ENCODE measurements around the gene HLA-DOA. TPM values are rescaled to one million over a fixed set of nuclear protein-coding genes. Genes with fewer than 3 reads are reported as not detected.

The HLA-DOA gene
- polyA plus RNA-seq, 4 donors = 4.5 to 5.7 (median 5.0) TPM

DNA sequence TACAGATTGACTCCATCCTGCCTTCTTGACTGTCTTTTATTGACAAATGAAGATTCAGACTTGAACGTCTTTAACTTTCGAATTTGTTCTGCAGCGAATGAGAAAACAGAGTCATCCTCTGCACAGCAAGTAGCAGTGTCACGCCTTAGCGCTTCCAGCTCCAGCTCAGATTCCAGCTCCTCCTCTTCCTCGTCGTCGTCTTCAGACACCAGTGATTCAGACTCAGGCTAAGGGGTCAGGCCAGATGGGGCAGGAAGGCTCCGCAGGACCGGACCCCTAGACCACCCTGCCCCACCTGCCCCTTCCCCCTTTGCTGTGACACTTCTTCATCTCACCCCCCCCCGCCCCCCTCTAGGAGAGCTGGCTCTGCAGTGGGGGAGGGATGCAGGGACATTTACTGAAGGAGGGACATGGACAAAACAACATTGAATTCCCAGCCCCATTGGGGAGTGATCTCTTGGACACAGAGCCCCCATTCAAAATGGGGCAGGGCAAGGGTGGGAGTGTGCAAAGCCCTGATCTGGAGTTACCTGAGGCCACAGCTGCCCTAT, 28.8 kb downstream of the HLA-DOA start:
- DNase-seq (ENCODE audit: low read depth in 4 of 4, low spot score in 3 of 4) = no peak

DNA sequence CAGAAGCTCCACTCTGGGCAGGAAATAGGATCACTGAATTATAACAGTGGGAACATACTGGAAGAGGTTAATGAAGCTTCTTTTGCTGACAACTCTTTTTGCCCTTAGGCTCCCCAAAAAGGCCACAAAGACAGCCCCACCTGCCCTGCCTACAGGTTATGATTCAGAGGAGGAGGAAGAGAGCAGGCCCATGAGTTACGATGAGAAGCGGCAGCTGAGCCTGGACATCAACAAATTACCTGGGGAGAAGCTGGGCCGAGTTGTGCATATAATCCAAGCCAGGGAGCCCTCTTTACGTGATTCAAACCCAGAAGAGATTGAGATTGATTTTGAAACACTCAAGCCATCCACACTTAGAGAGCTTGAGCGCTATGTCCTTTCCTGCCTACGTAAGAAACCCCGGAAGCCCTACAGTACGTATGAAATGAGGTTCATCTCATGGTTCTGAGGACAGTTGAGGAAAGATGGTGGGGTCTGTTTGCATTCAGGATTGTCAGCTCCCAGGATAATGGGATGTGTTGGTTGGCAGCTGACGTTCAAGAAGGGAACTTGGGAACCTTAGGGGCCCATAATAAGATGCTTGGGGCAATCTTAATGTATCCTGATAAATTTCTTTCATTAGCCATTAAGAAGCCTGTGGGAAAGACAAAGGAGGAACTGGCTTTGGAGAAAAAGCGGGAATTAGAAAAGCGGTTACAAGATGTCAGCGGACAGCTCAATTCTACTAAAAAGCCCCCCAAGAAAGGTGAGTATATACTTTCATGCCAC, 29.5 kb downstream of the HLA-DOA start:
- no peak for DNase-seq (ENCODE audit: low read depth in 4 of 4, low spot score in 3 of 4)

GRCh38 chr6:32977953-32978324, 31.5 kb downstream of the HLA-DOA start:
- no peak for DNase-seq (ENCODE audit: low read depth in 4 of 4, low spot score in 3 of 4)

- DNase-seq (ENCODE audit: low read depth in 4 of 4, low spot score in 3 of 4) = no peak
Measured at GRCh38 chr6:32977272-32977952, 32.0 kb downstream of the HLA-DOA start.

GRCh38 chr6:32976334-32977069, 32.9 kb downstream of the HLA-DOA start:
- no peak for DNase-seq (ENCODE audit: low read depth in 4 of 4, low spot score in 3 of 4)

GRCh38 chr6:32975886-32976285, 33.5 kb downstream of the HLA-DOA start:
- no peak for DNase-seq (ENCODE audit: low read depth in 4 of 4, low spot score in 3 of 4)

- no peak for DNase-seq (ENCODE audit: low read depth in 4 of 4, low spot score in 3 of 4)
Measured at GRCh38 chr6:32974541-32975308, 34.7 kb downstream of the HLA-DOA start.

GRCh38 chr6:32974016-32974333, 35.4 kb downstream of the HLA-DOA start:
- no peak for DNase-seq (ENCODE audit: low read depth in 4 of 4, low spot score in 3 of 4)

GRCh38 chr6:32973144-32974015, 36.0 kb downstream of the HLA-DOA start:
- DNase-seq (ENCODE audit: low read depth in 4 of 4, low spot score in 3 of 4) = no peak

- DNase-seq (ENCODE audit: low read depth in 4 of 4, low spot score in 3 of 4) = no peak
Measured at GRCh38 chr6:32972353-32973143, 36.8 kb downstream of the HLA-DOA start.

- DNase-seq (ENCODE audit: low read depth in 4 of 4, low spot score in 3 of 4) = peak; percentile 100
Measured at GRCh38 chr6:32971581-32972352, 37.6 kb downstream of the HLA-DOA start.

- no peak for DNase-seq (ENCODE audit: low read depth in 4 of 4, low spot score in 3 of 4)
Measured at GRCh38 chr6:32971242-32971580, 38.2 kb downstream of the HLA-DOA start.

DNA sequence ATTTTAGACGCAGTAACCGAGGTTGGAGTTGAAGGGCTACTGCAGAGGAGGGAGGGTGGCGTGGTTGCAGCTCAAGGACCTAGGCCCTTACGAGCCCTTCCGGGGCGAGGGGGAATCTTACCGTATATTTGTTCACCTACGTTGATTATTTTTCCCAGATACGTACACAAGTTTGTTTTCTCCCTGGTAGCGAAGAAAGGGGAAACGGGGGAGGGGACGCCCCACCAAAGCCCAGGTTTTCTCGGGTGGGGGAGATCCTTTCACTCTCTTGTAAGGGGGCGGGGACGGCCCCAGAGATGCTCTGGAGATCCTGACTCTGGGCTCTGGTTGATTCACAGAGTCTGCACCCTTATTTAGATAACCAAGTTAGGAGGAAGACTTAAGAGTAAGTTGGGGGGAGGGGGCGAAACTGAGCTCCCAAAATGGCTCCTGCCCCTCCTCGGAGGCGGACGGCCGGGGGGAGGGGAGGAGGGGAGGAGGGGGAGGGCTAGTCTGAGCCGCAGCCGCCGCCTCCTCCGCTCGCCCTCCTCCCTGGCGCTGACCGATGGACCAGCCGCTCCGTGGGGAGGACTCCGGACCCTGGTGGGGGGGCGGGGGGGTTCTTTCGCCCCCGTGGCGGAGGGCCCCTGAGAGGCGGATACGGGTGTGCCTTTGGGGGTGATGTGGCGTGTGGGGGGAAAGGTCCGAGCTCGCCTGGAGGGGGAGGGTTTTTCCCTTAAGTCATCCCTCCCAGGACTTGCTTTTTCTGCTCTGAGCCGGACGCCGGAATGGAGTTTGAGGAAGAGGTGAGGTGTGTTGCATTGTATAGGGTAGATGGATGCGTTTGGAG, 38.8 kb downstream of the HLA-DOA start:
- peak in 2 of 4 donors; percentile 77 to 85 for DNase-seq (ENCODE audit: low read depth in 4 of 4, low spot score in 3 of 4)

- DNase-seq (ENCODE audit: low read depth in 4 of 4, low spot score in 3 of 4) = peak; percentile 85 to 90 (median 86)
Measured at GRCh38 chr6:32969685-32970412, 39.5 kb downstream of the HLA-DOA start.

DNA sequence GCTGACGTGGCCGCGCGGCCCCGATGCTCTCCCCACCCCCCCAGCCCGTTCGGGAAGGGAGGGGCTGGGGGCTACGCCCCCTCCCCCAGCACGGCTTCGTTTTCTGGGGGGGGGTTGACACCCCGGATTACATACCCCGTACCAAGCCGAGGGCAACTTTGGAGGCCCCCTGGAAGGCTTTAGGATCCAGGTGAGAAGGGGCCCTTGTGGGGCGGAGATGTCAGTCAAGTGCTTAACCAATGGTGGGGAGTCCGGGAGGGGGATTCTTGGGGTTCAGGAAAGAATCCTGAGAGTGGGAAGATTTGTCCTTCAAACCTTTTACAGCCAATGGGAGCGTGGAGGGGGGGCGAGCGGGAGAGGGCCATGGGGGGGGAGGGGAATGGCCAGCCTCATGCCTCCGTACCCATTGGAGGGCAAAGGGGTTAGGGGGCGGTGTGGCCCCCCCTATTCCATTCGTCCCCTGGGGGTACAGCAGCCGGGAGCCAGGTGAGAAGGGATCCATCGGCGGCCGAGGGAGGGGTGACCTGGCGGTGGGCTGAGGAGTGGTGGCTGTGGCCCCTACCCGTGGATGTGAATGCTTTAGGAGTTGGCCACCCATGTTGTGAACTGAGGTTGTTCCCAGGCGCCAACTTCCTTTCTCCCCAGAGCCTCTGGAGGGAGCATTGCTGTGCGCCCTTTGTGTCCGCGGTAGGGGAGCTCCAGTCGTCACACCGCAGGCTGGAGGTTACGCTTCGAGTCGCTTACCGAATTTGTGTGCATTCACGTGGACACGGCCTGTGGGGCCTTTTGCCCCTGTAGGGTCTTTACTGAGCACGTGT, 40.3 kb downstream of the HLA-DOA start:
- DNase-seq (ENCODE audit: low read depth in 4 of 4, low spot score in 3 of 4) = peak in 1 of 4 donors; percentile 66
